ENCODE results near the gene TECTB.

TECTB gene

DNA sequence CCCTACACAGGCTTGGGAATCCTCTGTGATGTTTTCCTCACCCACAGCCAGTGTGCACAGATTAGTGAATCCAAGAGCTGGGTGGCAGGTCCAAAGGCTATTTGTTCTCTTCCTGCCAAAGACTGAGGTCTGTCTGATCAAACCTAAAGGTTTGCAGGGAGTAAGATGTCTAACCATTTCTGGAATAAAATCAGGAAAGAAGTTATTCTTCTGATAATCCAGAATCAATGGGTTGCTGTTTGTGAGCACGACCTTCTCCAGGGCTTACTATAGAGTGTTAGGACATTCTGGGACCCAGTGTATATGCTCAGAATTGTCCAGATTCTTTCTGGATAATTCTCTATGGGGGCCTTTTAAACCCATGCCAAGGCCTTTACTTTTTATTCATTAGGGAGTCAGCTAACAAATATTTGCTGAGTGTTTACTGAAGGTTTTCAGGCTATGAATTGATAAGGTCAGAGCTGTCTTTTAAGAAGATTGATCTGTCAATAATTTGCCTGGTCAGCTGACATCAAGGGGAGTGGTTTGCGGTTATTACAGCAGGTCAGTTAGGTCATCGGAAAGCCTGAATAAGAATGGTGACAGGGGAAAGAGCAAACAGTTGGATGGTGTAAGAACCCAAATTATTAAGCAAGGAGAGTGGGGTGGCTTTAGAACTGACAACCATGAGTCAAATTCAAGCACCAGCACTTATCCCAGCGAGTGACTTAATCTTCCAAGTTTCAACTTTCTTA is 7.5 kb upstream of the TECTB start:
- DNase-seq = no peak

DNA sequence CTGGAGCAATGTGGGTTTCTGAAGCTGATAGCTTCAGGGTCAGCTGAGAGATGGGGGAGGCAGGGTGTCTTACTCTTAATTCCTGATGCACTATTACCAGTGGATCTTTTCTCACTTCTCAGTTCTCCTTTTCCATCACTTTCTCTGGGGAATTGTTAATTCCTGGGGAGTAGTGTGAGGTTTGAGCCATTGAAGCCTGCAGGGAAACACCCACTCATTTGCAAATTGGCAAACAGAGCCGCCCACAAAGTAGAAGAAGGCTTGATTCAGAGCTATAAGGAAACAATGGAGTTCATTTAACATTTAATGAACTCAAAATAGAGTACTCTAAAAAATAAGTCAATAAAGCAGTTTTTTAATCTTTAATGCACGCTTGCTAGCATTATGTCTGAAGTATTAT is 4.3 kb upstream of the TECTB start:
- no peak for DNase-seq

DNA sequence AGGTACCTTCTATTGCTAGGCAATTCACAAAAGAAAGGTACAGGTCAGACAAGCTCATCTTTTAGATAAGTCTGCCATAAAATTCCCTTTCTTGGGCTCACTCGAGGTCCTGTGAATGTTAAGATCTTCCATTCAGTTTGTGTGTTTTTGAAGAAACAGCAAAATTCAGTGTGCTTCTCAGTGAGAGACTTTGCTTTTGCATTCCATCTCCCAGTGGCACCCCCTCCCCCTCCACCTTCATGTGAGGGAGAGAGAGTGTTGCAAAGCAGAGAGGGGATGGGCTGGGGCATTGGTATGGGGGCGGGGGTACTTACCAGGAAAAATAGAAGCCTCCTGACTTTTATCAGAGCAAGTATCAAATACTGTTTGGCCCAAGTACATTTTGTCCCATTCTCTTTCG is 3.8 kb upstream of the TECTB start:
- no peak for DNase-seq

DNA sequence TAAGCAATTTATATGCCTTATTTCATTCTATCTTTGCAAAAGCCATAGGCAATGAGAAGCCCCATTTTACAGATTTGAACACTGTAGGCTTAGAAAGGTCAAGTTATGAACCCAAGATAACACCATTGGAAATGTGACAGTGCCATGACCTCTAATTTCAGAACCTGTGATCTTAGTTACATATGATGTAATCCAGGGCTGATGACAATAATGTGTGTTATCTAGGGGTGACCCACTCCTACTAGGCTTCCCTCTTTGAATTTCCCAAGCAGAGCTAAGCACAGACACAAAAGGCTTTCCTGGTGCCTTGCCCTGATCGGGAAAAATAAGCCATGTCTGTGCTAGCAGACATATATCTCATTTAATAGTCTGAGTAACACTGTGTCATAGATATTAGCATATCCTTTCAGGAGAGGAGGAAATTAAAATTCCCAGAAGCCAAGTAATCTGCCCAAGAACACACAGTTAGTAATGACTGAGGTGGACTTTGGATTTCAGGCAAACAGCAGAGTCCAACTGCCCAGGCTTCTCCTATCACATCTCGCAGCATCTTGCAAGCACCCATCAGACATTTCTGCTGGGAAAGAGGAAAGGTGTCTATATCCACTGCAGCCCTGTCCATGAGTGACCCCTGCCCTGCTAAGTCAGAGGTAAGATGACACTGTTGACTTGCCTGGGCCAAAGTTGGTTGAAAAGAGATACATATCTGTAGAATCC is 2.8 kb upstream of the TECTB start:
- DNase-seq = no peak

DNA sequence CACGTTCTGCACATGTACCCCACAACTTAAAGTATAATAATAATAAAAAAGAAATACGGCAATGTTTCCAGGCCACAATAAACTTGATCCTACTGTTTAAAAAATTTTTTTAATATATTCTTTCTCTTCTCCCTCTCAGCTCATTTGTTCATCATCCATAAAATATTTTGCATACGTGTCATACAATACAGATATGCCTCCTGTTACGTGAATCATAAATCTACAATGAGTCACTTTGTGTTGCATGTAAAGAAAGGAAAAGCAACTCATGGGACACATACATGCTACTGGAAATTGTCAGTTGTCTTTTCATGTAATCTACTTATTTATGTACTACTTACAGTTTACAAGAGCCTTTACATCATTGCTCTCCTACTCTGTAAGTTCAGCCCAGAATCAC is 1.1 kb upstream of the TECTB start:
- no peak for DNase-seq

DNA sequence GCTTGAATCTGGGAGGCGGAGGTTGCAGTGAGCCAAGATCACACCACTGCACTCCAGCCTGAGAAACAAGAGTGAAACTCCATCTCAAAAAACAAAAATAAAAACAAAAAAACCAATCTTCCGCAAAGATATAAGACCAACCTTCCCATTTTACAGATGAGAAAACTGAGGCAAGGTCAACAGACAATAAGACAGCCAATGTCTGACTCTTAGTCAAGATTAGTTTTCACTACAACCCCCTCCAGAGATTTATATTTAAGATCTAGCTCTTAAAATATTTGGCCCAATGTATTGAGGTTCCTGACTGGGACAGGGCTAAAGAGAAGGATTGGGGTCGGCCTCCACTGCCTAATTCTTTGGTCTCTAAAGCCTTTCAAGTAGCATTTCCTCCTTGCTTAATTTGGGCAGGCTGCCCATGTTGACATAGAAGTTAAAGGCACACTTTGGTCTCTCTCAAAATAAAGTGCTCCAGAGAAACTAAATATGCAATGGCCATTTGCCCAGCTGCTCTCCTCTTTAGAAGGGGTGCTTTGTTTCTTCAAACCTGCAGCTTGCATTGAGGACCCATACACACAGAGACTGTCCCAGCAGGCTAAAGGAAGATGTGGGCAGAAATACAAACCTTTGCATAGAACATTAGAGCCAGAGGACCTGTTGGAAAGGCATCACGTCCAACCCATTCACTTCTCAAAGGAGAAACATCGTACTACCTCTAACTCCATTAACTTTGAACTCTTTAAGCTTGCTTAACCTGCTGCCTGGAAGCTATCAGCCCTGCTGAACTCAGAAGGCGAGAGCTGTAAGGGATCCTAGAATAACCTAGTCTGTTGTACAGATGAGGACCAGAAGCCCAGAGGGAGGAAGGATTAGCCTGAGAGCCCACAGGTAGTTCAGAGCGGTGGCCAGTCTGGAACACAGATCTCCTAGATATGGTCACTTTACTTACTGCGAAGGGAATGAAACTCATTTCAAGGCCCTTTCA is 3.9 kb downstream of the TECTB start:
- no peak for DNase-seq

DNA sequence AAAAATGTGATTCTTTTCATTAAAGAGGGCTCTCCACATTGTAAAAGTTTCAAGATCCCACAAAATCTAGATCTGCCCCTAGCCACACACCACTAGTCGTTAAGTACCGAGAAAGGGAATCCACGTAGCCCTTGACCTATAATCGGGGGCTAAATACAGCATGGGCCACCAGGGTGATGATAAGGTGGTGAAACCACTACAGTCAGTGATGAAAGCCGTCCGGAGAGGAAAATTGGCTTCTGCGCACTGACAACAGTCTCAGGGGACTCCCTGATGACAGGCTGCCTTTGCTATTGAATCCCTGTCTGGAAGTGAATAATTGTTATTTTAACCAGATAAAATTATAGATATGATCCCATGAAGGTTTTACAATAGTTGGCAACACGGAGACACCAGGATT is 4.6 kb downstream of the TECTB start:
- no peak for DNase-seq

DNA sequence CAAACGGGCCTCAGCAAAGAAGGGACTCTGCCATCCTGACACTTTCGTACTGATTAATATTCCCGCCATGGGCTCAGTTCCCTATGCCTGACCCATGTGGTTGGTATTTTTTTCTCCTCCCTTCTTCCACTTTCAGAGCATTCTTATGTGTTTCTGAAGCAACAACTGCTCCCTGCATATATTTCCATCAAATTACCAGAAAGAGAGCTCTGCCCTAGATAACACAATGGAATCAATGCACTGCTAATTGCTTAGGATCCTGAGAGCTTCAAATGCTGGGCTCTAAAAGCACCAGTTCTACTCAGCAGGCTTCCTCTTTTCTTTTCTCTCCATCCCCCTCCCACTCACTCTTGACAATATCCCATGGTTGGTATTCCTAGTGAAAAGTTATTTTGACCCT is 5.3 kb downstream of the TECTB start:
- DNase-seq = no peak

DNA sequence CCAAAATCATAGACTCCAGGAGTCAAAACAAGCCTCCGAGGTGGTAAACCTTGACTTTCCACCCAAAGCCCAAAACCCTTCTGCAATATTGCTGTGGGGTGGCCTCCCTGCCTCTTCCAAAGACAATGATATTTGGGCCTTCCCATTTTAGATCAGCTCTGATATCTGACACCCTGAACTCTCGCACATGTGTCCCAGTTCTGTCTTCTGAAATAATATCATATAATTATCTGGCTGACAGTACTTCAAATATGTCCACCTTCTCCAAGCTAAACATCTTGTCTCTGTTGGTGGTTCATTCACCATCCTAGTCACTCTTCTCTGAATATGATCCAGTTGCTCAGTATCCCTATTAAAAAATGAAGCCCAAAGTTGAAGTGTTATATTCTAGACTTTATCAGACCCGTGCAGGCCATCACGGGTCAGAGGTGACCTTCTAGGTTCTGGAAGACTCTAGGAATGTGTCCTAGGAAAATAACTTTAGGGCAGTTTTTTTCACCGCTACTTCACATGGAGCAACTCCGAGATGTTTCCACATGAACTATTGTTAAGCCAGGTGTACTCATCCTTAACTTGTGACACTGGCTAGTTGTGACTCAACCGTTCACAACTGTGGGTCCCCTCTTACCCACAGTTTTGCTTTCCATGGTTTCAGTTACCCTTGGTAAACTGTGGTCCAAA is 6.3 kb downstream of the TECTB start:
- no peak for DNase-seq

DNA sequence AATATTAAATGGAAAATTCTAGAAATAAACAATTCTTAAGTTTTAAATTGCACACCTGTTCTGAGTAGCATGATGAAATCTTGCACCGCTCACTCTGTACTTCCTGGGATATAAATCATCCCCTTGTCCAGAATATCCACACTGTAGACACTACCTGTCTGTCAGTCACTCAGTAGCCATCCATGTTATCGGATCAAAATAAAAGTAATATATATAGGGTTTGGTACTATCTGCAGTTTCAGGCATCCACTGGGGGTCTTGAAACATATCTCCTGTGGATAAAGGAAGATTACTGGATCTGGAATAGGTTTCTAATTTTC is 6.8 kb downstream of the TECTB start:
- DNase-seq = no peak

DNA sequence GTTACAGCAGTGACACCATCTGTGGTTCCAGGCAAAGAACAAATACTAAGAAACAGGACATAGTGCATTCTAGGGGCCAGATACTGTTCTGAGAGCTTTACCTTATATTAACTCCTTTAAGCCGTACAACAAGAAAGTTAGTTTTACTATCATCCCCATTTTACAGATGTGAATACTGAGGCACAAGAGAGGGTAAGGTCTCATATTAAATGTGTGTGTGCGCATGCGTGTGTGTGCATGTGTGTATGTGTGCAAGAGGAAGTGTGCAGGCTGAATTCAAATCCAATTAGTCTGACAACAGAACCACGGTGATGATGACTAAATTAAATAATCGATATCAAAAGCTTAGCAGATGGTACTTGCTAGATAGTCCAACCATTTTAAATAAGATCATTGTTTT is 11.0 kb downstream of the TECTB start:
- peak; percentile 16 for DNase-seq

DNA sequence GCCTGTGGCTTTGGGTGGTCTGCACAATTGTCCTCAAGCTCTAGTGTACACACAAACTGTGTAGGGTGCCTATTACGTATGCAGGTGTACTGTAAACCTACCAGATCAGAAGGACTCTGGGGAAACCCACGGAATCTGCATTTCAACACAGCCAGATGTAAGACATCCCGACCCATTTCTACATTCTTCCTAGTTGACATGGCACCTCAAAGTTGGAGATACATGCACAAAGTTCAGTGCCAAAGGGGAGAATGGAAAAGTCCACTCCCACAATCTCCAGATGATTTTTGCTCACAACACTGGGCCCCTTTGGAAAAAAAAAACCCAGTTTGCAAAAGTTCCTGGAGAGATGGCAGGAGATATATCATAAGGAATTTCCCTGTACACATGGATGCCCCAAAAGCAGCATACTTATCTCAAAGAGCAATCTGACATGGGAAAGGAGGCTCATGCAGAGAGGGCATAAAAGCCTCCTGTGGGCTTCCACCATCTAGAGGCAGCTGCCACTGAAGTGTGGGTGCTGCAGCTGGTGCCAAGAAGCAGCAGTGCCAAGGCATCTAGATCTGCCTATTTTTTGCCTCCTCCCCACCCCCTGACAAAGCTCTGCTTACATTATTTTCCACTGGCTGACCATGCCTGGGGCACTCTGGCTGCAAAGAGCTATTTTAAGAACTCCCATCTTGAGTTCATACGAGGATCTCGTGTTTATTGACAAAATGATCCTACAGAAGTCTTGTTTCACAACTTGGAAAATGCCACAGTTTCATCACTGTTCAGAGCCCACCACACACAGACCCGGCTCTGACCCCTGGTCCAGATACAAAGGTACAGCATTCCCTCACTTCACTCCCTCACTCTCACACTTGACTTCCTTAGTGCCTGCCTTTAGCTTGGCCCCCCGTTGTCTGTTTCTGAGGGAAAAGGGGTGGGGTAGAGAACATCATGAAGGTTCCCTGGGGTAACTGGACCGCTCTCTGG is 12.9 kb downstream of the TECTB start:
- no peak for DNase-seq

DNA sequence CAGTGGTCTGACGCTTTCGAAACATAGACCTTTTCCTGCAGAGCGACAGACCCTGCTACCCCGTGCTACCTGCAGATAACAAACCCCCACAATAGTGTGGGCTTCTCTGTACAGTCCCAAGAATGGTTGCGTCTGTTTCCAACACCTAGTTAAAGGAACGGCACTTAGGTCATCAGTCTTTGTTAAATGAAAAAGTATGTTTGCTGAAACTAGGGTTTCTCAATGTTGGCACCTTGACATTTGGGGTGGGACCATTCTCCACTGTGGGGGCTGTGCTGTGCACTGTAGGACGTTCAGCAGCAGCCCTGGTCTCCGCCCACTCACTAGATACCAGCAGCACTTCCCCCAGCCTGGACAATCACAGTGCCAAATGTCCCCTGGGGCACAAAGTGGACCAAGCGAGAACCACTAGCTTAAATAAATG is 13.7 kb downstream of the TECTB start:
- DNase-seq = no peak

DNA sequence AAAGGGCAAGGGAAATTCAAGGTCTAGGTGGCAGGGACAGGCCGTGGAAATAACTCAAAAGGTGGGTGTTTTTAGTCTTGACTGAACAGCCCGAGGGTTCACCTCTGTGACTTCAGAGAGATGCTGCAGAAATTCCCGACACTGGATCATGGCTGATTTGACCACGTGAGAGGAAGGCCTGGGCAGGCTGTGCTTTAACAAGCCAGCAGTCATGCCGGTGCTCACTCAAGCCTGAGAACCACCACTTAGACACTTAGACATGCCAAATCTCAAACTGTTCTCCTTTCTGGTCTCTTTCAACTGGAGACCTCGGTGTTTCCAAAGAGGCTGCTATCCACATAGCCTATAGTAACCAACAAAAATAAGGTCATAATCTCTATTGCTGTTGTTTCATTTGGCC is 15.4 kb downstream of the TECTB start:
- DNase-seq = no peak

DNA sequence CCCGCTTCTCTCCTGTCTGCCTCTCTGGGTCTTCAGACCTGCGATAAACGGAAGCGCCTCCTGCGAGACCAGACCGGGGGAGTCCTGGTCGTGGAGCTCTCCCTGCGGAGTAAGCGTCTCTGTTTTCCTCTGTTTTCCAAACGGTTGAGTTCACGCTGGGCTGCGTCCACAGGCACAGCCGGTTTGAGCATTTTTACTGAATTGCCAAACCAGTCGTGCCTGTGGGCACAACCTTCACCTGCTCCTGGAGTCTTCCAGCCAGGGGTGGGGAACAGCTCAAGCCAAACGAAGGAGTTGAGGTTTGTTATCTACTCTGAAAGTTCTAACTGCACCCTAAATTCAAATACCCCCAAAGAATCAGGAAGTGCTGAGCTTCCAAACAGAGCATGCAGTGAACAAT is 16.3 kb downstream of the TECTB start:
- no peak for DNase-seq

DNA sequence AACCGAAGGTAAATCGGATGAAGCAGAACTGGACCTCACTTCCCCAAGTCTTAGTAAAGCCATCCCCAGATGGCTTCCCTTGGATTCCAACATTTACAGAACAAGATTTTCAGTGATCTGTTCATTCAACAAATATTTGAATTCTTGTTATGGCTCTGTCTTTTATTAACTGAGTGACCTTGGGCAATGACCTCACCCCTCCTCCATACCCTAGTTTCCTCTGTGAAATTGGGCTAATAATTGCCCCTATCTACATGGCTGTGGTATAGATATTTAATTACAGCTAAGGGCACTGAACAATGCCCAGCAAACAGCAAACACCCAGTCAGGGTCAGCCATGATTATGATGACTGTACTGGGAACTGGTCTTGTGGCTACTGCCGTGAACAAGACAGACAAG is 19.1 kb downstream of the TECTB start:
- no peak for DNase-seq

DNA sequence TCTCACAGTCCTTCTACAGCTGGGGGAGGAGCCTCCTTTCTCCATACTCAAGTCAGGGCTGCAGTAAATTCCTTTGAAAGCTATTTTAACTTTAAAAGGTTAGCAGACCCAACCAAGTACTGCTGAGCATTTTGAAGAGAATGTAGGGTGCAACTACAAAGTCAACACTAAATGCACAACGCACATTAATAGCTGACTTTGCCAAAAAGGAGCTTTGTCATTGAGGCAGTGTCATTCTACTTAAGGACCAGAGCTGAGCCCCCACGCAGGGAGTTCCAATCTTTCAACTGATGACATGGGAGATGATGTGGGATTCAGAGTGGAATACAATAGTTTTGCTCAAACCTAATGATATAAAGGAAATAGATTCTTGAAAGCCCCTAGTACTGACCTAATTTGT is 20.3 kb downstream of the TECTB start:
- DNase-seq = no peak

DNA sequence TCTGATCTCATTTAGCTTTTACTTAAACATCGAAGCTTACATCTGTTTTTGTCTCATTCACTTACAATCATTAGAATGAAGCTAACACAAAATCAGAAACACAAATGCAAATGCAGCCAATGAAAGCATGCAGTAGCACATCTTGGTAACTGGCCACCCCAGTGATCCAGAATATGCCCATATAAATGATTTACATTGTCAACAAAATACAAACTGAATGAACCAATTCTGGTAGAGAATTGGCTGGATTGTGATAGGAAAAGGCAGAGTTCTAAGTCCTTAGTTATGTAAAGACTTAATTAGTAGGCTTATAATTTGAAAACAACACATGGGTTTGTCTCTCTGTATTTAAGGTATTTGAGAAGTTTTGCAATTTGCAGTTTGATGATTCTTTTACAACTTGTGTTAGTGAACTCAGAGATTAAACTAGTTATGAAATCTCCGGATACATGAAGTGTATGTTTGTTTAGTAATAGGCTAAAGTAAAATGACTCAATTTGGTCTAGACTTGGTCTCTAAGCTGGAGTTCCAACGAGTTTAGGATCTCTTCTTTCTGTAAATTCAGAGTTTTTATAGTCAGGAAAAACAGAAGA is 21.2 kb downstream of the TECTB start:
- DNase-seq = no peak

DNA sequence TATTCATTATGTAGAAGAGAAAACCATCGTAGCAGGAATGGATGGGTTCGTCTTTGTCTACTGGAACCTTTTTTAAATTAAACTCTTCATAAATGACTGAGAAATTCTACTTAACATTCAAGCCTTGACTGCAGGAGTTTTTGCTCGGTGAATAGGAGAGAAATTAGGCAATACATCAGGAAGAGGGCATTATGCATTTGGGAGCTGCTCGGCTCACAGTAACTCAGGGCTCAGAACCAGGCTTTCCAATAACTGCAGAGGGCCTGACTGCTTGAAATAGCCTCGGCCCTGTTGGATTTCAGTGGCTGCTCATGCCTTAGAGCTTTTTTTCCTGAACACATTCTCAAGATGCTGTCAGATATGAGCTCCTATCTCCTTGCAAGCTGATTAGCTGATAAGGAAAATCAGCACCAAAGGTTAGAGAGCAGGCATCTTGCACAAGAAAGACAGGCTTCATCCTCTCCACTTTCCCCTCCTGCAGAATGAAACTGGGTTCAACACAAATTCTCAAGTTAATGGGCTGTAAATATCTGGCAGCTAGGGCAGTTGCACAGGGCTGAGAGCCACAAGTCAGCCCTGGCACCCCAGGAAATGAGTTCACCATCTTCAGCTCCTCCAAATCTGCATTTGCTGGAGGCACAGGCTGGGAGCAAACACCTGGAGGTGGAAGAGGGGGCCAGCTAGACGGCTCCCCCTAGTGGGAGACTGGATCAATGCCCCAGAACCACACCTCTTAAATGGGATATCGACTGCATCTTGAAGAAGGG is 24.3 kb downstream of the TECTB start:
- peak; percentile 62 for DNase-seq

DNA sequence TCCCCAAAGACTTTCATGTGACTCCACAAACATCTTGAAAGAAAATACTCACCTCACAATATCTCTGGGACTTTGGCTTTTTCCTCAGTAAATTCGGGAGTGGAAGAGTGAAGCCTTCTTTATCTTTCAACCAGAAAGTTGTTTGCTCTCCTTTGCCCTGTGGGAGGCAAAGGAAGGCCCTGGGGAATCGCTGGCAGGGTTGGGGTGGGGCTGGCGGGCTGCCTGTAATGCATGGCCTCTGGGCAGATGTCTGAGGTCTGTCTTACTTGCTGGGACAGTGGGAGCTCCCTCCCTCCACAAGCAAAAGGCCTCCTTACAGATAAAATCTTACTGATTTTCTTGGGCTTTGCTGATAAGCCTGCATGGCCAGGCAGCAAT is 24.9 kb downstream of the TECTB start:
- DNase-seq = no peak

DNA sequence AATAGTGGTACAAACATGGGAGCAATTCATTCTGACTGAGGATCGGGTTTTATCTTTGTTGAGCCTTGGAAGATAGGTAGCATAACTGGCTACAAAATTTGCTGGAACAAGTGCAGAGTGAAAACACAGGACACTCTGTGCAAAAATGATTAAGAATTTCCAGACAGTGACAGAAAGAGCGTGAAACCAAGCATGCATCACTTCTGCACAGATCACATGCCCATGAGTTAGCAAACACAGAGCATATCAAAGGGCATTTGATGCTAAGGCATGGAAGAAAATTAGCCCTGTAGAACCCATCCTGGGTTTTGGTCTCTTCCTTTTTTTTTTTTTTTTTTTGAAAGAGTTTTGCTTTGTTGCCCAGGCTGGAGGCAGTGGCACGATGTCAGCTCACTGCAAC is 28.3 kb downstream of the TECTB start:
- DNase-seq = no peak
